ENCODE measurements around the gene MIPOL1.

The MIPOL1 gene

GRCh38 chr14:37593511-37594237 lies 395.9 kb downstream of the MIPOL1 start:
- FAIRE-seq = no peak

GRCh38 chr14:37594238-37594970 lies 396.7 kb downstream of the MIPOL1 start:
- FAIRE-seq (no peak), DNase-seq (ENCODE audit: insufficient read length, low spot score) (no peak)

More at GRCh38 chr14:37593511-37594237, 395.9 kb downstream of the MIPOL1 start:
- no peak for DNase-seq (ENCODE audit: insufficient read length, low spot score)

- FAIRE-seq (no peak), DNase-seq (ENCODE audit: insufficient read length, low spot score) (no peak)
Observed at GRCh38 chr14:37594971-37595808, 397.5 kb downstream of the MIPOL1 start, which contains the start of the genes FOXA1 and TTC6. FOXA1 (minus strand) TSS chr14:37595249; CDS start chr14:37594972, 277 bp downstream. TTC6 (plus strand) TSS chr14:37595629; CDS start chr14:37622065, 26,436 bp downstream.

- FAIRE-seq (no peak), DNase-seq (ENCODE audit: insufficient read length, low spot score) (no peak)
Observed at GRCh38 chr14:37595809-37596621, 398.3 kb downstream of the MIPOL1 start.

DNA sequence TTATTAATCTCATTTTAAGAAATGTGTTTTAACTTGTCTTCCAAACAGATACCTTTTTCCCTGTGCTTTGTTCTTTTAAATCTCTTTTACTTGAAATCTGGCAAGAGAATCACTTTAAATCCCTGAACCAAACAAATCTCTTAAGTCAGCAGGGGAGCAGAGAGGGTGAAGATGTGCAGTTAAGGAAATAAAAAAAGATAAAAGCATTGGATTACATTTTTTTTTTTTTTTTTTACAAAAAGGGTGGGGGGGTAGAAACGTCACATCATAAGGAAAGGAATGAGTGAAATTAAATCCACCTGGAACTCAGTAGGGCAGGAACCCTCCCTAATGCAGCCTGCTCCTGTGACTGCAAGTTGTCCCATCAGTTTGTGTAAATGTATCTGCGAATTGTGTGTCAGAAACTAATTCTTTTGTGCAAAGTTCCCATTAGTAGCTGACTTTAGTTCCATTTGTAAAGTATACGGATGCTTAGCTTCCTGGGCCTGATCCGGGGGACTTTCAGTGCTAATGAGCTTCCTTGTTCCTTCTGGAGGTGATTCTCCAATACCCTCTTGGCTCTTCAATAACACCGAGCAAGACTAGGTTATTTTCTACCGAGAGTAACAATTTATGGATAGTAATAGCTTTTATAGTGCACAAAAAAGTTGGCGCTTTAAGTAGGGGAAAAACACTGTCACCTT lies 399.2 kb downstream of the MIPOL1 start:
- DNase-seq (ENCODE audit: insufficient read length, low spot score) = no peak

GRCh38 chr14:37597538-37597913 lies 399.8 kb downstream of the MIPOL1 start:
- DNase-seq (ENCODE audit: insufficient read length, low spot score) = no peak
- no peak for FAIRE-seq

More for the DNA sequence above, 399.2 kb downstream of the MIPOL1 start:
- no peak for FAIRE-seq

DNA sequence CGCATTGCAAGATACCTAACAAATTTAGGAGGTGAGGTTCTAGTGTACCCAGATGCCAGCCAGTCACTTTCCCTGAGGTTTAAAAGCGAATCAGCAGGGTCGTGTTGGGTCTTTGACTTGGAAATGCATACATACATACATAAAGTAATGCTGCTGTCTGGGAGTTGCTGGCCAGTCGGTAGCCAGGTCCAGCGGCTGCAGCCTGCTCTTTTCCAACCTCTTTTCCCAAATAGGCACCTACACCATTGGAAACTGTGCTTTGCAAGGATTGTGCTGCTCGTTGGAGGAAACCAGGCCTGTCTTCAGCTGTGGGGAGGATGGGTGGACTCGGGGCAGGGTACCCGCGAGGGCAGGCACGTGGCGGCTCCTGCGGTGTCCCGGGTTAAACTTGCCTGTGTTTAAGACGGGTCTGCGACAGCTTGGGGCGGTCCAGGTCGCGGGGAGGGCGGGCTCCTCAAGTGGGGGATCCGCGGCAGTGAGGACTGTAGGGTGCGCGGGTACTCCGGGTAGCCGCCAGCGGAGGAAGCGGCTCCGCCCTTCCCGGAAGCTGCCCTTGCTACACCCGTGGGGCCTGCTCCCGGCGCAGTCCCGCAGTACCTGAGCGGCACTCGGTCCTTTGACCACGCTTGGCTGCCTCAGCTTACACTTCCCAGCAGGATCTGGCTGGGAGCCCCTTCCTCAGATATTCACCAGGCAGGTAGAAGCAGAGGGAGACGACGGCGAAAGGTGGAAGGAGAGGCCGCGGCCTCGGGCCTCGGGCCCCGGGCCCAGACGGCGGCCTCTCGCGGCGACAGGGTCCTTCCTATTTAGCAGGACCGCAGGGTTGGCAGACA lies 400.4 kb downstream of the MIPOL1 start:
- no peak for FAIRE-seq
- DNase-seq (ENCODE audit: insufficient read length, low spot score) = no peak

- no peak for DNase-seq (ENCODE audit: insufficient read length, low spot score)
- no peak for FAIRE-seq
Observed at GRCh38 chr14:37598747-37599506, 401.2 kb downstream of the MIPOL1 start.

DNA sequence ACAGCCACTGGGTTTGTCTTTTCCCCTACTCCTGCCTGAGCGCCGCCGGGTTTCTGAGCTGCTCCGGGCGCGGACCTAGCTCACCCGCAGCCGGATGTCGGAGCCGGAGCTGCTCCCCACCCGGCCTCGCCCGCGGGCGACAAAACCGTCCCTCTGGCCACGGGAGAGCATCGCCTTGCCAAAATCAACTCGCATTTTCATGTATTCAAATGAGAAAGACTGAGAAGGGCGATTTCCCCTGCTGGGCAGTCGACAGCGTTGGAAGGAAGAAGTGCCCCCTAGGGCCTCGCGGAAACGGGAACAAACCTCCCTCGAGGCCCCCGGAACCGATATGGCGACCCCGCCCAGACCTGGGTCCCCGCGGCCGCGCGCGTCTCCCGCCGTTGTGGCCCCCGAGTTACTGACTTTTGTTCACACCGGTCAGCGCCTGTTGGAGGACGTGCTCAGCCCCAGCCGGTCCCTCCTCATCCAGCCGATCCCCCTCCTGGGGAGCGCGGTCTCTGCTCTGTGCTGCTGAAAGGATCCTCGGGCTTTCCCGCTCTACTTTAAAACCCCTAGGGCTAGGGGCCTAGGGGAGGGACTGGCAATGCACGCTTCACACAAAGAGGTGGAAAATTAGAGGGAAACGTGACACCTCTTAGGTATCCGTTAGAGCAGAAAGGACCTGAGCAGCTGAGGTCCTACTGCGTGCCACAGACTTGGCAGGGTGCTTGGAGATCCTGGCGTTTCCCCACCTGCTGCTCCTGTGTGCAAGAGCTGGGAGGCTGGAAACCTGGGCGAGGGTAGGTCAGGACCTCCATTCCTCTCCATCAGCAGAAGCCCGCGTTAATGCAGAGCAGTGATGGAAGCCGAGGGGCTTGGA lies 402.0 kb downstream of the MIPOL1 start:
- no peak for DNase-seq (ENCODE audit: insufficient read length, low spot score)

DNA sequence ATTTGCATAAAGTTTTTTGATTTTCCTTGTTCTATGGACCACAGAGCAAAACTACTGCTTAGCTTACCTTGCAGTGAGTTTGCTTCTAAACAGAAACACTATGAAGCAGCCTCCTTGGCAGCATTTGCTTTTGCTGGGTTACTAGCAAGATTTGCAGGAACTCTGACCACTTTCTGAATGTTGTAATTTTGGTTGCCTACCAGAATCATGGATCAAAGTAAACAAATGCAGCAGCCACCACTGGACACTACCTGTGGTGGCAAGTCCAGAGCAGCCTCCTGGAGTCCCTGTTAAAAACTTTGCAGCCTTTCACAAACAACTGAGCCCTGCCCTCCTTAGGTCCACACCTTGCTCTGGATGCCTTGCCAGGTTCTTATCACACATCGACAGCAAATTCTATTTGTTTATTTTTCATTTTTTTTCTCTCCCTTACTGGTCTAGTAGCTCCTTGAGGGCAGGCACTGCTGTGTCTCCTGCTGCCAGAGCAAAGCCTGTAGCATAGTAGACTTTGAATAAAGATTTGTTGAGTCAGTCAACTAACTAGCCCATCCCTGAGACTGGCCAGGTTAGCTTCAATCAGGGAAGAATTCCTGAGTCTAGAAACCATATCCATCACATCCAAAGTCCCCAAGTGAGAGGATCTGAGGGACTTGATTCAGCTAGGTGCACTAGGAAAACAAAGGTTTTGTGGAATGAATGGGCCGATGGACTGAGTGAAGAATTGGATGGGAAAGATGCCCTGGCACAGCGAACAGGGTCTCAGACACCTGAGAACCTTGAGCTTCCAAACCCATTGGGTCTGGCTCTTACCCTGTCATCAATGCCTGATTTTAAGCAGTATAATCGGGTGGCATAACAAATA lies 403.4 kb downstream of the MIPOL1 start:
- no peak for DNase-seq (ENCODE audit: insufficient read length, low spot score)
- FAIRE-seq = no peak

More for the DNA sequence above, 402.0 kb downstream of the MIPOL1 start:
- FAIRE-seq = no peak

- no peak for FAIRE-seq
- no peak for DNase-seq (ENCODE audit: insufficient read length, low spot score)
Observed at GRCh38 chr14:37601865-37602264, 404.1 kb downstream of the MIPOL1 start.
